ENCODE measurements around the gene MCAT.
A peak's percentile ranks its signal among the peaks of the same experiment; 100 is the strongest.
"Not testable (repeated sequence)": the region's sequence is repeated elsewhere in the genome, so short reads cannot be mapped to it uniquely, and the experiment has no call there.

Gene MCAT

GRCh38 chr22:43127166-43127908 lies 15.9 kb downstream of the MCAT start:
- DNase-seq (ENCODE audit: low spot score), result no peak

- peak; percentile 84 for DNase-seq (ENCODE audit: low spot score)
Measured at GRCh38 chr22:43126501-43127165, 16.6 kb downstream of the MCAT start.

GRCh38 chr22:43118953-43119458 lies 24.2 kb downstream of the MCAT start:
- DNase-seq (ENCODE audit: low spot score), result no peak

- no peak for DNase-seq (ENCODE audit: low spot score)
Measured at GRCh38 chr22:43118024-43118849, 25.0 kb downstream of the MCAT start.

- no peak for DNase-seq (ENCODE audit: low spot score)
Measured at GRCh38 chr22:43116932-43117331, 26.3 kb downstream of the MCAT start.

- DNase-seq (ENCODE audit: low spot score), result no peak
Measured at GRCh38 chr22:43114958-43115357, 28.2 kb downstream of the MCAT start.

- DNase-seq (ENCODE audit: low spot score), result no peak
Measured at GRCh38 chr22:43113526-43114251, 29.5 kb downstream of the MCAT start.

- no peak for DNase-seq (ENCODE audit: low spot score)
Measured at GRCh38 chr22:43110927-43111623, 32.1 kb downstream of the MCAT start.

GRCh38 chr22:43110444-43110926 lies 32.7 kb downstream of the MCAT start, which contains the start of gene BIK:
Gene BIK (plus strand): TSS chr22:43110750. CDS start chr22:43124023, 13,273 bp downstream.
- no peak for DNase-seq (ENCODE audit: low spot score)

- DNase-seq (ENCODE audit: low spot score), result no peak
Measured at GRCh38 chr22:43109921-43110443, 33.2 kb downstream of the MCAT start.

GRCh38 chr22:43109511-43109910 lies 33.7 kb downstream of the MCAT start:
- no peak for DNase-seq (ENCODE audit: low spot score)

- DNase-seq (ENCODE audit: low spot score), result no peak
Measured at GRCh38 chr22:43106302-43106701, 36.9 kb downstream of the MCAT start.

- DNase-seq (ENCODE audit: low spot score), result not testable (repeated sequence)
Measured at GRCh38 chr22:43104950-43105349, 38.2 kb downstream of the MCAT start.

GRCh38 chr22:43104056-43104625 lies 39.1 kb downstream of the MCAT start:
- DNase-seq (ENCODE audit: low spot score), result not testable (repeated sequence)

- no peak for DNase-seq (ENCODE audit: low spot score)
Measured at GRCh38 chr22:43101306-43101705, 41.9 kb downstream of the MCAT start.

GRCh38 chr22:43100225-43100624 lies 43.0 kb downstream of the MCAT start:
- no peak for DNase-seq (ENCODE audit: low spot score)

GRCh38 chr22:43099095-43099494 lies 44.1 kb downstream of the MCAT start:
- DNase-seq (ENCODE audit: low spot score), result no peak

GRCh38 chr22:43098356-43098755 lies 44.8 kb downstream of the MCAT start:
- DNase-seq (ENCODE audit: low spot score), result no peak

GRCh38 chr22:43096420-43096819 lies 46.8 kb downstream of the MCAT start:
- DNase-seq (ENCODE audit: low spot score), result no peak

- DNase-seq (ENCODE audit: low spot score), result no peak
Measured at GRCh38 chr22:43094551-43094950, 48.6 kb downstream of the MCAT start.
